Mucosa of stomach (tissue), 1 donor: ENCODE results near the gene GALK2.
"Not testable (repeated sequence)": the region's sequence is repeated elsewhere in the genome, so short reads cannot be mapped to it uniquely, and the experiment has no call there.

ENCODE experiments used
- H3K27me3 ChIP-seq: one replicate; pipeline ENCODE4 v1.7.0; 2013; ENCODE audit warnings: mild to moderate bottlenecking, low read length; ENCODE audit not compliant: control insufficient read depth, insufficient read depth
- H3K36me3 ChIP-seq: one replicate; pipeline ENCODE4 v1.7.0; 2013; ENCODE audit warnings: low read length; ENCODE audit not compliant: control insufficient read depth, insufficient read depth
- H3K4me1 ChIP-seq: one replicate; pipeline ENCODE4 v1.7.0; 2013; ENCODE audit warnings: mild to moderate bottlenecking, low read length; ENCODE audit not compliant: control insufficient read depth, insufficient read depth
- H3K4me3 ChIP-seq: one replicate; pipeline ENCODE4 v1.7.0; 2013; ENCODE audit warnings: low read length
- H3K9ac ChIP-seq: one replicate; pipeline ENCODE4 v1.7.0; 2013; ENCODE audit warnings: mild to moderate bottlenecking, low read length, moderate library complexity
- H3K9me3 ChIP-seq: one replicate; pipeline ENCODE4 v1.7.0; 2013; ENCODE audit warnings: mild to moderate bottlenecking, low read length, moderate library complexity; ENCODE audit not compliant: control insufficient read depth
- donor health status: Pancreatic carcinoma.

Gene GALK2

GRCh38 chr15:49235446-49236124 lies 65.5 kb downstream of the GALK2 start:
- Histone ChIP-seq H3K4me1 (no peaks in the 10 kb centered on the region), H3K4me3 (no peak overlapping the region), H3K9ac (no peak overlapping the region), H3K36me3 (no peaks in the 10 kb centered on the region), H3K9me3 (no peaks in the 10 kb centered on the region), H3K27me3 (no peaks in the 10 kb centered on the region)

GRCh38 chr15:49236869-49237268 lies 66.8 kb downstream of the GALK2 start:
- Histone ChIP-seq H3K4me3 (no peak overlapping the region), H3K9me3 (no peaks in the 10 kb centered on the region), H3K9ac (no peak overlapping the region), H3K36me3 (no peaks in the 10 kb centered on the region), H3K4me1 (no peaks in the 10 kb centered on the region), H3K27me3 (no peaks in the 10 kb centered on the region)

- no peak overlapping the region for H3K9ac ChIP-seq
- H3K27me3 ChIP-seq = no peaks in the 10 kb centered on the region
- no peak overlapping the region for H3K4me3 ChIP-seq
- H3K4me1 ChIP-seq = no peaks in the 10 kb centered on the region
- no peaks in the 10 kb centered on the region for H3K9me3 ChIP-seq
- H3K36me3 ChIP-seq = no peaks in the 10 kb centered on the region
Observed at GRCh38 chr15:49238342-49238741, 68.3 kb downstream of the GALK2 start.

GRCh38 chr15:49239105-49239504 lies 69.1 kb downstream of the GALK2 start:
- Histone ChIP-seq H3K27me3 (no peaks in the 10 kb centered on the region), H3K9ac (no peak overlapping the region), H3K9me3 (no peaks in the 10 kb centered on the region), H3K36me3 (no peaks in the 10 kb centered on the region), H3K4me3 (no peak overlapping the region), H3K4me1 (no peaks in the 10 kb centered on the region)

GRCh38 chr15:49242820-49243219 lies 72.8 kb downstream of the GALK2 start:
- H3K4me3 ChIP-seq = no peak overlapping the region

GRCh38 chr15:49247556-49248110 lies 77.6 kb downstream of the GALK2 start:
- H3K4me3 ChIP-seq = no peak overlapping the region
- H3K36me3 ChIP-seq = no peaks in the 10 kb centered on the region
- H3K4me1 ChIP-seq = no peaks in the 10 kb centered on the region
- H3K9me3 ChIP-seq = no peaks in the 10 kb centered on the region
- no peaks in the 10 kb centered on the region for H3K27me3 ChIP-seq
- no peak overlapping the region for H3K9ac ChIP-seq

More at GRCh38 chr15:49242820-49243219, 72.8 kb downstream of the GALK2 start:
- no peaks in the 10 kb centered on the region for H3K4me1 ChIP-seq
- no peak overlapping the region for H3K9ac ChIP-seq
- no peaks in the 10 kb centered on the region for H3K36me3 ChIP-seq
- H3K9me3 ChIP-seq = no peaks in the 10 kb centered on the region
- H3K27me3 ChIP-seq = no peaks in the 10 kb centered on the region

GRCh38 chr15:49248291-49248690 lies 78.2 kb downstream of the GALK2 start:
- Histone ChIP-seq H3K9me3 (no peaks in the 10 kb centered on the region), H3K27me3 (no peaks in the 10 kb centered on the region), H3K4me3 (no peak overlapping the region), H3K4me1 (no peaks in the 10 kb centered on the region), H3K9ac (no peak overlapping the region), H3K36me3 (no peaks in the 10 kb centered on the region)

GRCh38 chr15:49255966-49256759 lies 86.1 kb downstream of the GALK2 start:
- Histone ChIP-seq H3K36me3 (no peaks in the 10 kb centered on the region), H3K9me3 (no peaks in the 10 kb centered on the region), H3K4me3 (no peak overlapping the region), H3K27me3 (no peaks in the 10 kb centered on the region), H3K9ac (no peak overlapping the region), H3K4me1 (no peaks in the 10 kb centered on the region)

- H3K4me1 ChIP-seq, H3K9me3 ChIP-seq, H3K27me3 ChIP-seq, H3K9ac ChIP-seq, H3K36me3 ChIP-seq, H3K4me3 ChIP-seq: not testable (repeated sequence)
Observed at GRCh38 chr15:49265117-49265516, 95.1 kb downstream of the GALK2 start.

GRCh38 chr15:49265911-49266310 lies 95.9 kb downstream of the GALK2 start:
- Histone ChIP-seq H3K9ac (no peak overlapping the region), H3K9me3 (no peaks in the 10 kb centered on the region), H3K36me3 (no peaks in the 10 kb centered on the region), H3K27me3 (no peaks in the 10 kb centered on the region), H3K4me3 (no peak overlapping the region), H3K4me1 (no peaks in the 10 kb centered on the region)

- Histone ChIP-seq H3K9me3 (no peaks in the 10 kb centered on the region), H3K36me3 (no peaks in the 10 kb centered on the region), H3K27me3 (no peaks in the 10 kb centered on the region), H3K4me3 (no peak overlapping the region), H3K9ac (no peak overlapping the region), H3K4me1 (no peaks in the 10 kb centered on the region)
Observed at GRCh38 chr15:49270541-49271421, 100.7 kb downstream of the GALK2 start.
